GM12878 (cell line): ENCODE results near the gene MGLL.

Experiments used
- ESRRA ChIP-seq: IDR thresholded peaks from 2 replicates; pipeline ENCODE4 v1.6.1; 2012; ENCODE audit warnings: mild to moderate bottlenecking, low read length, improper control_type of control experiment
- EZH2 ChIP-seq: IDR thresholded peaks from 2 replicates; pipeline ENCODE4 v1.6.1; 2012; ENCODE audit warnings: low read depth, mild to moderate bottlenecking, control low read depth, inconsistent platforms, low read length, borderline replicate concordance; ENCODE audit not compliant: control insufficient read depth
- GABPA ChIP-seq: IDR thresholded peaks from 2 replicates; pipeline ENCODE4 v1.6.1; 2014; ENCODE audit warnings: antibody characterized with exemption, low read depth, mild to moderate bottlenecking, inconsistent platforms
- HDGF ChIP-seq: fragments of 450-650 bp; IDR thresholded peaks from 2 replicates; pipeline ENCODE4 v1.6.1; 2016; ENCODE audit warnings: antibody characterized with exemption
- MTA3 ChIP-seq: IDR thresholded peaks from 2 replicates; pipeline ENCODE4 v1.6.1; 2012; ENCODE audit warnings: low read length, inconsistent platforms, borderline replicate concordance
- POLR2A ChIP-seq: IDR thresholded peaks from 2 replicates; pipeline ENCODE4 v1.6.1; 2011; ENCODE audit warnings: low read depth, mild to moderate bottlenecking, low read length
- POLR2AphosphoS5 ChIP-seq: IDR thresholded peaks from 2 replicates; pipeline ENCODE4 v1.6.1; 2011; ENCODE audit warnings: mild to moderate bottlenecking, low read length, inconsistent platforms
- ZBTB33 ChIP-seq: fragments of 450-650 bp; IDR thresholded peaks from 2 replicates; pipeline ENCODE4 v1.6.1; 2017; ENCODE audit warnings: mild to moderate bottlenecking
- TF ChIP-seq, protein P1 (sequence below): IDR thresholded peaks from 2 replicates; pipeline ENCODE4 v1.6.1; 2012; ENCODE audit warnings: low read depth, low read length, improper control_type of control experiment
- TF ChIP-seq, protein P2 (sequence below): fragments of 450-650 bp; IDR thresholded peaks from 2 replicates; pipeline ENCODE4 v1.6.1; 2016; ENCODE audit warnings: mild to moderate bottlenecking, moderate library complexity, borderline replicate concordance
- TF ChIP-seq, protein P3 (sequence below), 3 experiments: IDR thresholded peaks in 2 of 3; conservative IDR thresholded peaks in 1 of 3; 2 replicates each; pipeline ENCODE4 v1.5.1; 2011; ENCODE audit warnings: low read depth in 3 of 3, low read length in 3 of 3, mild to moderate bottlenecking in 3 of 3, control low read depth in 2 of 3, moderate library complexity in 2 of 3, inconsistent platforms in 1 of 3, mixed read lengths in 1 of 3; ENCODE audit not compliant: control insufficient read depth in 2 of 3, insufficient read depth in 1 of 3; ENCODE audit errors: extremely low read depth in 1 of 3
- TF ChIP-seq, protein P4 (sequence below): IDR thresholded peaks from 2 replicates; pipeline ENCODE4 v1.6.1; 2011; ENCODE audit warnings: mild to moderate bottlenecking, low read depth, low read length, moderate library complexity; ENCODE audit not compliant: insufficient replicate concordance

DNA sequence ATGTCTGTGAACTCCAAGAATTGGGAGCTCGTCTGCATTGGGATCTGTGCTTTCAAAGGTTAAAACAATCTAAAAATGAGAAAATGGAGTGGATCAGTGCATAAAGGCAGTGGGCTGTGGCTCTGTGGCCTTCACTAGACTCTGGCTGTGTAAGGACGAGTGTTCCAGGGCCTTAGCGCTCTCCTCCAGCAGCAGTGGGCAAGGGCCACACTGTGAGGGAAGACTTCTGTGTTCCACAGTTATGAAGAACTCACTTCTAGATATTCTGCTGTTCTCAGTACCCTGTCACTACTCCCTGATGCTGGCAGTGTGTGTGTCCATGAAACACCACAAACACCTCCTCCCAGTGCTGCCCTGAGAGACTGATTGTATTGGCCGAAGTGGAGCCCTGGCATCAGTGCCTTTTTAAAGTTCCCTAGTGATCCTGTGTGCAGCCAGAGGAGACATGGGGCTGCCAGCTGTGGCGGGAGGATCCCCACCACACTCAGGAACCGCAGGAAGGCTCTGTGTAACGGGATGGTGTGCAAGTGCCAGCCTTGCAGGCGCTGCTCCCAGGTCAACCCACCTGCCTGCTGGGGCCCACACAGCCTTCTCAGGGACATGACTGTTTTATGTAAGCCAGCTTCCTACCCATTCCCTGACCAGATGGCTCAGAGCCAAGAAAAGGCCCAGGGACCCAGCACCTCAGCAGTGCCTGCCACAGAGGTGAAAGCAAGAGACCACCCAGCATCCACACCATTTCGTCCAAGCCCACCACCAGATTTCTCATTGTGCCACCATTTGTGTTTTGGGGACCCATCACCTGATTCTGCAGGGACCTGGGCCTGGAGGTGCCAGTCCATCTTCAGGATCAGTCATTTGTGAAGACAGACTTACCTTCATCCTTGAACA, 109.2 kb downstream of the MGLL start:
- no peak for TF ChIP-seq ESRRA
- TF ChIP-seq, protein P1, sequence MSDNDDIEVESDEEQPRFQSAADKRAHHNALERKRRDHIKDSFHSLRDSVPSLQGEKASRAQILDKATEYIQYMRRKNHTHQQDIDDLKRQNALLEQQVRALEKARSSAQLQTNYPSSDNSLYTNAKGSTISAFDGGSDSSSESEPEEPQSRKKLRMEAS: no peak
- no peak for TF ChIP-seq HDGF
- TF ChIP-seq MTA3: no peak
- TF ChIP-seq, protein P2, sequence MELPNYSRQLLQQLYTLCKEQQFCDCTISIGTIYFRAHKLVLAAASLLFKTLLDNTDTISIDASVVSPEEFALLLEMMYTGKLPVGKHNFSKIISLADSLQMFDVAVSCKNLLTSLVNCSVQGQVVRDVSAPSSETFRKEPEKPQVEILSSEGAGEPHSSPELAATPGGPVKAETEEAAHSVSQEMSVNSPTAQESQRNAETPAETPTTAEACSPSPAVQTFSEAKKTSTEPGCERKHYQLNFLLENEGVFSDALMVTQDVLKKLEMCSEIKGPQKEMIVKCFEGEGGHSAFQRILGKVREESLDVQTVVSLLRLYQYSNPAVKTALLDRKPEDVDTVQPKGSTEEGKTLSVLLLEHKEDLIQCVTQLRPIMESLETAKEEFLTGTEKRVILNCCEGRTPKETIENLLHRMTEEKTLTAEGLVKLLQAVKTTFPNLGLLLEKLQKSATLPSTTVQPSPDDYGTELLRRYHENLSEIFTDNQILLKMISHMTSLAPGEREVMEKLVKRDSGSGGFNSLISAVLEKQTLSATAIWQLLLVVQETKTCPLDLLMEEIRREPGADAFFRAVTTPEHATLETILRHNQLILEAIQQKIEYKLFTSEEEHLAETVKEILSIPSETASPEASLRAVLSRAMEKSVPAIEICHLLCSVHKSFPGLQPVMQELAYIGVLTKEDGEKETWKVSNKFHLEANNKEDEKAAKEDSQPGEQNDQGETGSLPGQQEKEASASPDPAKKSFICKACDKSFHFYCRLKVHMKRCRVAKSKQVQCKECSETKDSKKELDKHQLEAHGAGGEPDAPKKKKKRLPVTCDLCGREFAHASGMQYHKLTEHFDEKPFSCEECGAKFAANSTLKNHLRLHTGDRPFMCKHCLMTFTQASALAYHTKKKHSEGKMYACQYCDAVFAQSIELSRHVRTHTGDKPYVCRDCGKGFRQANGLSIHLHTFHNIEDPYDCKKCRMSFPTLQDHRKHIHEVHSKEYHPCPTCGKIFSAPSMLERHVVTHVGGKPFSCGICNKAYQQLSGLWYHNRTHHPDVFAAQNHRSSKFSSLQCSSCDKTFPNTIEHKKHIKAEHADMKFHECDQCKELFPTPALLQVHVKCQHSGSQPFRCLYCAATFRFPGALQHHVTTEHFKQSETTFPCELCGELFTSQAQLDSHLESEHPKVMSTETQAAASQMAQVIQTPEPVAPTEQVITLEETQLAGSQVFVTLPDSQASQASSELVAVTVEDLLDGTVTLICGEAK: no peak
- TF ChIP-seq POLR2A: no peak
- no peak for TF ChIP-seq ZBTB33
- TF ChIP-seq, protein P3, sequence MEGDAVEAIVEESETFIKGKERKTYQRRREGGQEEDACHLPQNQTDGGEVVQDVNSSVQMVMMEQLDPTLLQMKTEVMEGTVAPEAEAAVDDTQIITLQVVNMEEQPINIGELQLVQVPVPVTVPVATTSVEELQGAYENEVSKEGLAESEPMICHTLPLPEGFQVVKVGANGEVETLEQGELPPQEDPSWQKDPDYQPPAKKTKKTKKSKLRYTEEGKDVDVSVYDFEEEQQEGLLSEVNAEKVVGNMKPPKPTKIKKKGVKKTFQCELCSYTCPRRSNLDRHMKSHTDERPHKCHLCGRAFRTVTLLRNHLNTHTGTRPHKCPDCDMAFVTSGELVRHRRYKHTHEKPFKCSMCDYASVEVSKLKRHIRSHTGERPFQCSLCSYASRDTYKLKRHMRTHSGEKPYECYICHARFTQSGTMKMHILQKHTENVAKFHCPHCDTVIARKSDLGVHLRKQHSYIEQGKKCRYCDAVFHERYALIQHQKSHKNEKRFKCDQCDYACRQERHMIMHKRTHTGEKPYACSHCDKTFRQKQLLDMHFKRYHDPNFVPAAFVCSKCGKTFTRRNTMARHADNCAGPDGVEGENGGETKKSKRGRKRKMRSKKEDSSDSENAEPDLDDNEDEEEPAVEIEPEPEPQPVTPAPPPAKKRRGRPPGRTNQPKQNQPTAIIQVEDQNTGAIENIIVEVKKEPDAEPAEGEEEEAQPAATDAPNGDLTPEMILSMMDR (IDR thresholded peaks at IDR 0.05 in 2 of 3, conservative IDR thresholded peaks at IDR 0.05 in 1 of 3; ENCODE audit: control insufficient read depth in 2 of 3, extremely low read depth in 1 of 3, insufficient read depth in 1 of 3, low read depth in 3 of 3, low read length in 3 of 3): no peak
- TF ChIP-seq EZH2: no peak
- TF ChIP-seq, protein P4, sequence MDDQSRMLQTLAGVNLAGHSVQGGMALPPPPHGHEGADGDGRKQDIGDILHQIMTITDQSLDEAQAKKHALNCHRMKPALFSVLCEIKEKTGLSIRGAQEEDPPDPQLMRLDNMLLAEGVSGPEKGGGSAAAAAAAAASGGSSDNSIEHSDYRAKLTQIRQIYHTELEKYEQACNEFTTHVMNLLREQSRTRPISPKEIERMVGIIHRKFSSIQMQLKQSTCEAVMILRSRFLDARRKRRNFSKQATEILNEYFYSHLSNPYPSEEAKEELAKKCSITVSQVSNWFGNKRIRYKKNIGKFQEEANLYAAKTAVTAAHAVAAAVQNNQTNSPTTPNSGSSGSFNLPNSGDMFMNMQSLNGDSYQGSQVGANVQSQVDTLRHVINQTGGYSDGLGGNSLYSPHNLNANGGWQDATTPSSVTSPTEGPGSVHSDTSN: no peak
- TF ChIP-seq GABPA: no peak
- no peak for TF ChIP-seq POLR2AphosphoS5
